ENCODE data around the gene SLC22A4.

GRCh38 chr5:132383984-132384383 is 89.8 kb downstream of the SLC22A4 start:
- TF ChIP-seq POLR2A (IDR thresholded peaks at IDR 0.05; ENCODE audit: extremely low read depth, insufficient read length) (no peak), CTCF (IDR thresholded peaks at IDR 0.05; ENCODE audit: low read depth, low read length) (no peak), MYC (IDR thresholded peaks at IDR 0.05; ENCODE audit: low read depth, low read length) (no peak)

Data from NB4 (cell line).